LNCAP (cell line): ENCODE results near the gene TNS3.

ENCODE experiments used
- TF ChIP-seq, protein P1 (sequence below): fragments of 450-650 bp; IDR thresholded peaks from 2 replicates; pipeline ENCODE4 v1.5.1; 2017; ENCODE audit warnings: mild to moderate bottlenecking

The TNS3 gene

GRCh38 chr7:47427051-47427643 is 154.8 kb downstream of the TNS3 start:
- TF ChIP-seq, protein P1, sequence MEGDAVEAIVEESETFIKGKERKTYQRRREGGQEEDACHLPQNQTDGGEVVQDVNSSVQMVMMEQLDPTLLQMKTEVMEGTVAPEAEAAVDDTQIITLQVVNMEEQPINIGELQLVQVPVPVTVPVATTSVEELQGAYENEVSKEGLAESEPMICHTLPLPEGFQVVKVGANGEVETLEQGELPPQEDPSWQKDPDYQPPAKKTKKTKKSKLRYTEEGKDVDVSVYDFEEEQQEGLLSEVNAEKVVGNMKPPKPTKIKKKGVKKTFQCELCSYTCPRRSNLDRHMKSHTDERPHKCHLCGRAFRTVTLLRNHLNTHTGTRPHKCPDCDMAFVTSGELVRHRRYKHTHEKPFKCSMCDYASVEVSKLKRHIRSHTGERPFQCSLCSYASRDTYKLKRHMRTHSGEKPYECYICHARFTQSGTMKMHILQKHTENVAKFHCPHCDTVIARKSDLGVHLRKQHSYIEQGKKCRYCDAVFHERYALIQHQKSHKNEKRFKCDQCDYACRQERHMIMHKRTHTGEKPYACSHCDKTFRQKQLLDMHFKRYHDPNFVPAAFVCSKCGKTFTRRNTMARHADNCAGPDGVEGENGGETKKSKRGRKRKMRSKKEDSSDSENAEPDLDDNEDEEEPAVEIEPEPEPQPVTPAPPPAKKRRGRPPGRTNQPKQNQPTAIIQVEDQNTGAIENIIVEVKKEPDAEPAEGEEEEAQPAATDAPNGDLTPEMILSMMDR = no peak

DNA sequence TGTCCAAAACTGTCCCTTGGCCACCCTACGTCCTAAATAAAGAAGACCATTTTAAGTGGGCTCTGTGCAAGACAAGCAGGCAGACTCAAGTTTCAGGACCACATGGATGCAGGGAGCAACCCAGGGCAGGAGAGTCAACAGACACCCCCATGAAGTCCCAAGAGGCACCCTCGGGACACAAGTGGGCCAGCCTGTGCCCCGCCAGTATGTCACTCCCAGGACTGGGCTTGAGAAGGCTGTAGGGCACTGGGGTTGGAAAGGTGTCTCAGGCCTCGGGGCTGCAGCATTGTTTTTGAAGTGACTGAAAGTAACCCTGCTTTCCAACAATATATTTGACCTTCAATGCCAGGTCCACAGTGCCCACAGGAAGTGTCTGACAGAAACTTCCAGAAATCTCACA is 157.4 kb downstream of the TNS3 start:
- TF ChIP-seq, protein P1 = no peak

DNA sequence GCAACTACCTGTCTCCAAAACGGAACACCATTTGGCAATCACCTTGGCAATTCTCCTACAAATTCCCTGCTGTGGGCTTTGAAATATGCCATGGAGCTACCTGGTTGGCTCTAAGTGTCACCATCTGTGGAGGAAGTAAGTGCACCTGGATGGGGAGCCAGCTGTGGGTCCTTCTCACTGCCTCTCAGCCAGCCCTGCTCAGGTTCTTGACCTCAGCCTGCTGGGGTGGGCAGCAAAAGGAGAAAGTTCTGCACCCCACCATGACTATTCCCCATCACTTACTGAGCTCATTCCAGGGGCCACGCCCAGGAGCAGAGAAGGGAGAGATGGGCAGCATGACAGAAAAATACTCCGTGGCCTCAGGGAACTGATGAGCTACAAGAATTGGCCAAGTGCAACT is 158.7 kb downstream of the TNS3 start:
- TF ChIP-seq, protein P1 = no peak

DNA sequence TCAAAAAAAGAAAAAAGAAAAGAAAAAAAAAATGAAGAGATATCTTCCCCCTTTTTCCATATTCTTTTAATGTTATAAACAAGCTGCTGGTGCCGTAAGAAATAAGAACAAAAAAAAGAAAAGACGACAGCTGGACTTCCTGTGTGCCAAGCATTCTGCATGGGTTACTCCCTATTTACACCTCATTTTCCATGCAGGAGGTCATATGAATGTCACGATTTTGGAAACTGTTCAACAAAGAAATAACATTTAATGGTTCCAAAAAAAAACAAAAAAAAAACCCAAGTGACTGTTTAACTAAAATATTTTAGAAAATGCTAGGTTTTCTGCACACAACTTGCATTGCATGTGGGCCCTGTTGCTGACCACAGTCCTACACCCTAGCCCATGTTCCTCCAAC is 159.3 kb downstream of the TNS3 start:
- TF ChIP-seq, protein P1 = no peak

DNA sequence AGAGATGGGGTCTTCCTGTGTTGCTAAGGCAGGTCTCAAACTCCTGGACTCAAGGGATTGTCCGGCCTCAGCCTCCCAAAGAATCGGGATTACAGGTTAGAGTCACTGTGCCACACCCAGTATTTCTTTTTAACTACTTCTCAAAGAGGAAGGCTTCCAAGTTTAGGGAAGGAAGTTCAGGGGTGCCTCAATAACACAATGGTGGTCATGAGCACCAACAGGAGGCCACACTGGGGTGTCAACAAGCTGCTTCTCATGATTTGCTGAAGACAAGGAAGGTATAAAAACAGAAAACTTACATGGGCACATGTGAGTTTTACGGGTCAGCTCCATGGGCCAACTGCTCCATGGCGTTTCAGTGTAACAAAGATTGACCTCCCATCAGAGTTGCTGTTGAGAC is 160.5 kb downstream of the TNS3 start:
- TF ChIP-seq, protein P1 = no peak

- TF ChIP-seq, protein P1 = no peak
Observed at GRCh38 chr7:47420122-47420780, 161.7 kb downstream of the TNS3 start.

DNA sequence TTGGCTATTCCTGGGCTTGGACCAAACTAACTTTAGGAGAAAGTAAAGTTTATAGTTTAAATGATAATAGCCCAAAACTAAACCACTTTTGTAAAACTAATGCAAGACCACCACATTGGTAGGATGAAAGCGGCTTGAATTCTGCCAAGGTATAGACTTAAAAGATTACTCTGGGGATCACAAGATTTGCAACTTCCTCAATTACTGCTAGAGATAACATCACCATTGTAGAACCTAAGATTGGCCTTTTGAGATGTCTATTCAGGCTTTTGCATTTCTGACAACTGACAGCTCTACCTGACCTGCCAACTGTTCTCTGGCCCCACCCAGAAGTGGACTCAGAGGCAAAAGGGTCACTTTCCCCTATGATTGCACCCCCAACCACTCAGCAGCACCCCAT is 162.4 kb downstream of the TNS3 start:
- TF ChIP-seq, protein P1 = no peak
